Mesendoderm (in vitro differentiated cells): ENCODE results near the gene SLC12A8.
A peak's percentile ranks its signal among the peaks of the same experiment; 100 is the strongest.

Experiments used
- DNase-seq: peaks from one replicate; pipeline ENCODE4 v3.0.0; 2013
- H2AK5ac ChIP-seq: 2 replicates; pipeline ENCODE4 v1.6.1; 2013; ENCODE audit warnings: low read length, inconsistent platforms
- H2BK120ac ChIP-seq: 2 replicates; pipeline ENCODE4 v1.6.1; 2013; ENCODE audit warnings: low read depth, mild to moderate bottlenecking, low read length, moderate library complexity, mixed read lengths
- H2BK15ac ChIP-seq: replicated peaks from 2 replicates; pipeline ENCODE4 v1.6.1; 2013; ENCODE audit warnings: low read depth, mild to moderate bottlenecking, moderate library complexity
- H2BK5ac ChIP-seq: 2 replicates; pipeline ENCODE4 v1.6.1; 2013; ENCODE audit warnings: low read length, inconsistent platforms
- H3K18ac ChIP-seq: 2 replicates; pipeline ENCODE4 v1.6.1; 2013; ENCODE audit warnings: mild to moderate bottlenecking, low read length, mixed read lengths
- H3K23ac ChIP-seq: one replicate; pipeline ENCODE4 v1.6.1; 2013; ENCODE audit warnings: low read length
- H3K27ac ChIP-seq: 2 replicates; pipeline ENCODE4 v1.5.1; 2013; ENCODE audit warnings: low read depth, mild to moderate bottlenecking, inconsistent platforms, low read length, moderate library complexity
- H3K27me3 ChIP-seq: 2 replicates; pipeline ENCODE4 v1.6.1; 2013; ENCODE audit warnings: low read length, control low read depth, mild to moderate bottlenecking, inconsistent platforms; ENCODE audit not compliant: insufficient read depth, poor library complexity
- H3K36me3 ChIP-seq: 2 replicates; pipeline ENCODE4 v1.6.1; 2013; ENCODE audit warnings: low read length, inconsistent platforms; ENCODE audit not compliant: control insufficient read depth, insufficient read depth
- H3K4ac ChIP-seq: one replicate; pipeline ENCODE4 v1.6.1; 2013; ENCODE audit warnings: low read depth, mild to moderate bottlenecking, low read length, moderate library complexity
- H3K4me1 ChIP-seq: 2 replicates; pipeline ENCODE4 v1.6.1; 2013; ENCODE audit warnings: low read depth, low read length, inconsistent platforms; ENCODE audit not compliant: control insufficient read depth
- H3K4me2 ChIP-seq: 2 replicates; pipeline ENCODE4 v1.6.1; 2013; ENCODE audit warnings: low read length
- H3K4me3 ChIP-seq: 2 replicates; pipeline ENCODE4 v1.5.1; 2013; ENCODE audit warnings: mild to moderate bottlenecking, low read length
- H3K56ac ChIP-seq: one replicate; pipeline ENCODE4 v1.6.1; 2013; ENCODE audit warnings: low read length
- H3K79me1 ChIP-seq: 2 replicates; pipeline ENCODE4 v1.6.1; 2013; ENCODE audit warnings: low read length, inconsistent platforms
- H3K79me2 ChIP-seq: 2 replicates; pipeline ENCODE4 v1.6.1; 2013; ENCODE audit warnings: mild to moderate bottlenecking, low read length; ENCODE audit not compliant: control insufficient read depth, insufficient read depth
- H3K9ac ChIP-seq: 2 replicates; pipeline ENCODE4 v1.6.1; 2013; ENCODE audit warnings: low read length, inconsistent platforms
- H4K5ac ChIP-seq: one replicate; pipeline ENCODE4 v1.6.1; 2013; ENCODE audit warnings: low read length
- H4K8ac ChIP-seq: one replicate; pipeline ENCODE4 v1.6.1; 2013; ENCODE audit warnings: low read depth, mild to moderate bottlenecking, control low read depth, low read length, moderate library complexity
- WGBS: extraction: QIAGEN DNeasy Blood & Tissue Kit; methylation state at CpG from one replicate; pipeline ENCODE4 v1.1.7; 2013; ENCODE audit warnings: low lambda C conversion rate, missing lambda C conversion rate; ENCODE audit not compliant: insufficient coverage; ENCODE audit errors: extremely low coverage; 5-methylcytosine and 5-hydroxymethylcytosine counted together

SLC12A8 gene

GRCh38 chr3:125142940-125143339 lies 69.6 kb downstream of the SLC12A8 start:
- no peak overlapping the region for H3K4me3 ChIP-seq
- H2AK5ac ChIP-seq, result no peak overlapping the region
- H3K4me2 ChIP-seq, result no peak overlapping the region
- no peak for DNase-seq
- H4K5ac ChIP-seq, result no peak overlapping the region
- H2BK5ac ChIP-seq, result peak overlapping the region; percentile 17
- no peaks in the 10 kb centered on the region for H3K79me1 ChIP-seq
- H3K27ac ChIP-seq, result peak overlapping the region; percentile 91
- no peaks in the 10 kb centered on the region for H3K27me3 ChIP-seq
- no peak overlapping the region for H4K8ac ChIP-seq
- peak overlapping the region; percentile 97 for H3K4ac ChIP-seq
- no peak overlapping the region for H3K23ac ChIP-seq
- no peak overlapping the region for H2BK15ac ChIP-seq
- H3K56ac ChIP-seq, result peak overlapping the region; percentile 75
- no peaks in the 10 kb centered on the region for H3K36me3 ChIP-seq
- H3K79me2 ChIP-seq, result no peaks in the 10 kb centered on the region
- H2BK120ac ChIP-seq, result peak overlapping the region; percentile 4
- peaks cover 21% of the 10 kb centered on the region for H3K4me1 ChIP-seq
- peak overlapping the region; percentile 31 for H3K9ac ChIP-seq
- peak overlapping the region; percentile 91 for H3K18ac ChIP-seq
- no CpG with 5 or more reads among the region's 6 CpGs for WGBS

- Histone ChIP-seq H2AK5ac (no peak overlapping the region), H3K18ac (peak overlapping the region; percentile 91), H3K9ac (peak overlapping the region; percentile 31), H3K23ac (no peak overlapping the region), H2BK15ac (no peak overlapping the region), H3K79me1 (no peaks in the 10 kb centered on the region), H3K4me3 (no peak overlapping the region), H3K4me1 (peaks cover 23% of the 10 kb centered on the region), H3K79me2 (no peaks in the 10 kb centered on the region), H3K4me2 (no peak overlapping the region), H3K56ac (peak overlapping the region; percentile 75), H4K5ac (peak overlapping the region; percentile 56), H3K27ac (peak overlapping the region; percentile 91), H3K4ac (peak overlapping the region; percentile 74), H4K8ac (no peak overlapping the region), H3K36me3 (no peaks in the 10 kb centered on the region), H2BK120ac (no peak overlapping the region), H3K27me3 (no peaks in the 10 kb centered on the region), H2BK5ac (peak overlapping the region; percentile 17)
- WGBS, result no CpG with 5 or more reads among the region's 12 CpGs
- peak; percentile 59 for DNase-seq
Measured at GRCh38 chr3:125142420-125142778, 70.1 kb downstream of the SLC12A8 start.

- WGBS, result no CpG with 5 or more reads among the region's 61 CpGs
- Histone ChIP-seq H3K23ac (no peak overlapping the region), H2BK15ac (no peak overlapping the region), H3K9ac (peak overlapping the region; percentile 58), H4K8ac (peak overlapping the region; percentile 84), H2BK120ac (peak overlapping the region; percentile 49), H2BK5ac (peak overlapping the region; percentile 17), H3K18ac (peak overlapping the region; percentile 91), H3K4me1 (peaks cover 23% of the 10 kb centered on the region), H3K79me2 (no peaks in the 10 kb centered on the region), H3K56ac (peak overlapping the region; percentile 75), H3K4ac (peak overlapping the region; percentile 84), H3K79me1 (no peaks in the 10 kb centered on the region), H3K27ac (peak overlapping the region; percentile 91), H3K36me3 (no peaks in the 10 kb centered on the region), H3K4me3 (no peak overlapping the region), H3K27me3 (no peaks in the 10 kb centered on the region), H3K4me2 (peak overlapping the region; percentile 49), H4K5ac (peak overlapping the region; percentile 56), H2AK5ac (no peak overlapping the region)
- DNase-seq, result peak; percentile 85
Measured at GRCh38 chr3:125141596-125142419, 70.7 kb downstream of the SLC12A8 start.

GRCh38 chr3:125140818-125141595 lies 71.5 kb downstream of the SLC12A8 start:
- H3K36me3 ChIP-seq, result no peaks in the 10 kb centered on the region
- no peak overlapping the region for H3K56ac ChIP-seq
- no peak overlapping the region for H2BK120ac ChIP-seq
- H3K4me1 ChIP-seq, result peaks cover 23% of the 10 kb centered on the region
- no peaks in the 10 kb centered on the region for H3K79me1 ChIP-seq
- H3K9ac ChIP-seq, result no peak overlapping the region
- H3K4me3 ChIP-seq, result no peak overlapping the region
- peak overlapping the region; percentile 84 for H4K8ac ChIP-seq
- H4K5ac ChIP-seq, result no peak overlapping the region
- no peaks in the 10 kb centered on the region for H3K27me3 ChIP-seq
- H3K18ac ChIP-seq, result peak overlapping the region; percentile 91
- no peak overlapping the region for H2BK5ac ChIP-seq
- H3K4ac ChIP-seq, result peak overlapping the region; percentile 84
- H3K27ac ChIP-seq, result no peak overlapping the region
- H3K23ac ChIP-seq, result no peak overlapping the region
- no peak for DNase-seq
- no peak overlapping the region for H2AK5ac ChIP-seq
- no peak overlapping the region for H3K4me2 ChIP-seq
- H2BK15ac ChIP-seq, result peak overlapping the region; percentile 14
- no peaks in the 10 kb centered on the region for H3K79me2 ChIP-seq
- no CpG with 5 or more reads among the region's 19 CpGs for WGBS

GRCh38 chr3:125140011-125140817 lies 72.3 kb downstream of the SLC12A8 start:
- Histone ChIP-seq H3K27ac (no peak overlapping the region), H3K4me3 (no peak overlapping the region), H3K79me2 (no peaks in the 10 kb centered on the region), H4K8ac (no peak overlapping the region), H3K9ac (no peak overlapping the region), H2BK120ac (no peak overlapping the region), H3K79me1 (no peaks in the 10 kb centered on the region), H3K4ac (peak overlapping the region; percentile 40), H3K4me2 (no peak overlapping the region), H2AK5ac (peak overlapping the region; percentile 35), H3K18ac (peak overlapping the region; percentile 44), H2BK15ac (peak overlapping the region; percentile 59), H2BK5ac (peak overlapping the region; percentile 6), H3K27me3 (no peaks in the 10 kb centered on the region), H3K56ac (peak overlapping the region; percentile 43), H3K23ac (no peak overlapping the region), H3K4me1 (peaks cover 23% of the 10 kb centered on the region), H3K36me3 (no peaks in the 10 kb centered on the region), H4K5ac (no peak overlapping the region)
- no CpG with 5 or more reads among the region's 12 CpGs for WGBS
- DNase-seq, result no peak
